NT2/D1 (cell line): ENCODE measurements around the gene RINL.
"Not testable (repeated sequence)": the region's sequence is repeated elsewhere in the genome, so short reads cannot be mapped to it uniquely, and the experiment has no call there.

Experiments
- DNase-seq: peaks from one replicate; pipeline ENCODE4 v3.0.0-alpha.2; 2011; ENCODE audit warnings: low read depth, low spot score
- H3K27me3 ChIP-seq: 2 replicates; pipeline ENCODE4 v1.6.0; 2011; ENCODE audit warnings: mild to moderate bottlenecking; ENCODE audit not compliant: insufficient read length, insufficient read depth
- H3K36me3 ChIP-seq: 2 replicates; pipeline ENCODE4 v1.6.1; 2011; ENCODE audit warnings: mild to moderate bottlenecking, low read length, mixed read lengths; ENCODE audit not compliant: insufficient read depth, insufficient read length
- H3K4me1 ChIP-seq: 2 replicates; pipeline ENCODE4 v1.5.1; 2011; ENCODE audit not compliant: insufficient read depth, insufficient read length
- H3K4me3 ChIP-seq: 2 replicates; pipeline ENCODE4 v1.5.1; 2011; ENCODE audit warnings: low read depth; ENCODE audit not compliant: insufficient read length
- H3K9ac ChIP-seq: 2 replicates; pipeline ENCODE4 v1.6.0; 2011; ENCODE audit warnings: low read depth; ENCODE audit not compliant: insufficient read length
- H3K9me3 ChIP-seq: 2 replicates; pipeline ENCODE4 v1.5.1; 2011; ENCODE audit warnings: mild to moderate bottlenecking, low read length; ENCODE audit not compliant: insufficient read depth
- SUZ12 ChIP-seq: IDR thresholded peaks from 2 replicates; pipeline ENCODE4 v1.6.1; 2011; ENCODE audit not compliant: insufficient read length, insufficient read depth; ENCODE audit errors: extremely low read depth
- YY1 ChIP-seq: IDR thresholded peaks from 2 replicates; pipeline ENCODE4 v1.6.1; 2011; ENCODE audit not compliant: insufficient read length, insufficient read depth
- ZNF274 ChIP-seq: IDR thresholded peaks from 2 replicates; pipeline ENCODE4 v1.6.1; 2011; ENCODE audit warnings: mild to moderate bottlenecking, low read depth, low read length

Gene RINL

GRCh38 chr19:38869160-38869835 is 8.8 kb downstream of the RINL start:
- H3K36me3 ChIP-seq: no peaks in the 10 kb centered on the region
- H3K9ac ChIP-seq: peak overlapping the region; percentile 64
- TF ChIP-seq YY1: no peak
- TF ChIP-seq ZNF274: no peak
- no peaks in the 10 kb centered on the region for H3K9me3 ChIP-seq
- H3K4me1 ChIP-seq: peaks cover 4% of the 10 kb centered on the region
- no peak for DNase-seq
- peaks cover 7% of the 10 kb centered on the region for H3K27me3 ChIP-seq
- H3K4me3 ChIP-seq: peak overlapping the region; percentile 34

DNA sequence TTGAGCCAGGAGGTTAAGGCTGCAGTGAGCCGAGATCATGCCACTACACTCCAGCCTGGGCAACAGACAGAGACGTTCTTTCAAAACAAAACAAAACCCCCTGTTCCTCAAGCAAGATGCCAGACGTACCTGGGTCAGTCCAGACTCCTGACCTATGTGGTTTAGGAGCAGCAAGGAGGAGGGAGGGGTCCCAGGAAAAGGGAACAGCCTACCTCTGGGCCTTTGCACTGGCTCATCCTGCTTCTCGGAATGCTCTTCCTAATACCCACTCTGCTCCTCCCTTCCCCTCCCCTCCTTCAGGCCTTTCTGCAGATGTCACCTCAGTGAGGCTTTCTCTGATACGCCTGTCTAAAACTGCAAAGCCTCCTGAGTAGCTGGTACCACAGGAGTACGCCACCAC is 9.5 kb downstream of the RINL start:
- TF ChIP-seq SUZ12 (no peak), YY1 (no peak), ZNF274 (no peak)
- H3K9me3 ChIP-seq: no peaks in the 10 kb centered on the region
- DNase-seq: no peak

GRCh38 chr19:38867171-38867780 is 10.8 kb downstream of the RINL start:
- DNase-seq: no peak
- Histone ChIP-seq H3K36me3 (no peaks in the 10 kb centered on the region), H3K4me1 (peaks cover 4% of the 10 kb centered on the region), H3K27me3 (peaks cover 7% of the 10 kb centered on the region), H3K4me3 (no peak overlapping the region), H3K9ac (no peak overlapping the region), H3K9me3 (no peaks in the 10 kb centered on the region)
- TF ChIP-seq SUZ12: no peak
- no peak for TF ChIP-seq ZNF274
- TF ChIP-seq YY1: no peak

More for the DNA sequence above, 9.5 kb downstream of the RINL start:
- no peak overlapping the region for H3K9ac ChIP-seq
- H3K27me3 ChIP-seq: peaks cover 7% of the 10 kb centered on the region
- H3K4me1 ChIP-seq: peaks cover 4% of the 10 kb centered on the region
- no peak overlapping the region for H3K4me3 ChIP-seq
- H3K36me3 ChIP-seq: no peaks in the 10 kb centered on the region

DNA sequence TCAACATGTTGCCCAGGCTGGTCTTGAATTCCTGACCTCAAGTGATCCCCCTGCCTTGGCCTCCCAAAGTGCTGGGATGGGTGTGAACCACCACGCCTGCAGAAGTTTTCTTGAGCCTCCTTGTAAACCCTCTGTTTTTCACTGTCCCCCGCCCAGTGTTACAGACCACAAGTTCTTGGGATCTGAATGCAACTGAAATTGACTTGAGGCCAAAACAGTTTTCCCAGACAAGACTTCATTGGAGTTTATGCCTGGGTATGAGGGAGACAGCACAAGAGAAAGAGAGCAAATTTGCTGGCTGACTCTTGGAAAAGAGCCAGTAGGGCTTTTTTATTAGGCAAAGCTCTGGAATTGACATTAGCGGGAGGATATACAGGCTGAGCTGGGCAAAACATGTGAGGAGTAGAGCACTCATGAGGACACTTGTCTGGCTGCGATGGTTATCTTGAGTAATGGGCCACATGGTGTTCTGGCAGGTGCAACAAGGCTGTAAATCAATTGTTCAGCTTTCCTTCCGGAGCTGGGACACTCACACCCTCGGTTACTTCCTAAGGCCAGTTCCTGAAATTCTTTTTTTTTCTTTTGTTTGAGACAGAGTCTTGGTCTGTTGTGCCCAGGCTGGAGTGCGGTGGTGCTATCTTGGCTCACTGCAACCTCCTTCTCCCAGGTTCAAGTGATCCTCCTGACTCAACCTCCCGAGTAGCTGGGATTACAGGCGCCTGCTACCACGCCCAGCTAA is 15.6 kb downstream of the RINL start:
- no peak overlapping the region for H3K4me3 ChIP-seq
- no peaks in the 10 kb centered on the region for H3K9me3 ChIP-seq
- TF ChIP-seq YY1: no peak
- no peak for TF ChIP-seq ZNF274
- no peak for TF ChIP-seq SUZ12
- no peaks in the 10 kb centered on the region for H3K27me3 ChIP-seq
- peaks cover 2% of the 10 kb centered on the region for H3K4me1 ChIP-seq
- H3K36me3 ChIP-seq: no peaks in the 10 kb centered on the region
- H3K9ac ChIP-seq: no peak overlapping the region
- DNase-seq: no peak

DNA sequence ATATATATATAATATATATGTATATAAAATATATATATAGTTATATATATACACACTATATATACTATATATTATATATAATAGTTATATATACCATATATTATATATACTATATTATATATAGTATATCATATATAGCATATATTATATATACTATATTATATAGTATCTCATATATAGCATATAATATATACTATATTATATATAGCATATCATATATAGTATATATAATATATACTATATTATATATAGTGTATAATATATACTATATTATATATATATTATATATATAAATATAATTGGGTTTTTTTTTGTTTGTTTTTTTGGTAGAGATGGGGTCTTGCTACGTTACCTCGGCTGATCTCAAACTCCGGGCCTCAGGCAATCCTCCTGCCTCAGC is 16.7 kb downstream of the RINL start:
- Histone ChIP-seq H3K36me3 (no peaks in the 10 kb centered on the region), H3K9me3 (0 out of 2 replicates have a peak, but pooled peaks cover 6% of the 10 kb centered on the region), H3K9ac (no peak overlapping the region), H3K4me1 (peaks cover 2% of the 10 kb centered on the region), H3K27me3 (no peaks in the 10 kb centered on the region), H3K4me3 (no peak overlapping the region)
- no peak for DNase-seq
- TF ChIP-seq ZNF274 (no peak), YY1 (no peak), SUZ12 (no peak)

- not testable (repeated sequence) for H3K9me3 ChIP-seq, H3K27me3 ChIP-seq, DNase-seq, H3K36me3 ChIP-seq, H3K4me3 ChIP-seq, H3K9ac ChIP-seq, H3K4me1 ChIP-seq
Measured at GRCh38 chr19:38859631-38860204, 18.4 kb downstream of the RINL start.

GRCh38 chr19:38856813-38857212 is 21.3 kb downstream of the RINL start:
- no peak overlapping the region for H3K9ac ChIP-seq
- H3K9me3 ChIP-seq: peaks cover 9% of the 10 kb centered on the region; the same call in 1 of the 2 replicates
- TF ChIP-seq SUZ12 (no peak), ZNF274 (no peak), YY1 (no peak)

DNA sequence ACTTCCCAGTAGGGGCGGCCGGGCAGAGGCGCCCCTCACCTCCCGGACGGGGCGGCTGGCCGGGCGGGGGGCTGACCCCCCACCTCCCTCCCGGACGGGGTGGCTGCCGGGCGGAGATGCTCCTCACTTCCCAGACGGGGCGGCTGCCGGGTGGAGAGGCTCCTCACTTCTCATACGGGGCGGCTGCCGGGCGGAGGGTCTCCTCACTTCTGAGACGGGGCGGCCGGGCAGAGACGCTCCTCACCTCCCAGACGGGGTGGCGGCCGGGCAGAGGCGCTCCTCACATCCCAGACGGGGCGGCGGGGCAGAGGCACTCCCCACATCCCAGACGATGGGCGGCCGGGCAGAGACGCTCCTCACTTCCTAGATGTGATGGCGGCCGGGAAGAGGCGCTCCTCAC is 22.3 kb downstream of the RINL start:
- not testable (repeated sequence) for H3K9me3 ChIP-seq, DNase-seq, H3K9ac ChIP-seq, H3K4me3 ChIP-seq, H3K27me3 ChIP-seq, H3K36me3 ChIP-seq, H3K4me1 ChIP-seq

More at GRCh38 chr19:38856813-38857212, 21.3 kb downstream of the RINL start:
- H3K27me3 ChIP-seq: no peaks in the 10 kb centered on the region
- H3K4me1 ChIP-seq: no peaks in the 10 kb centered on the region
- no peaks in the 10 kb centered on the region for H3K36me3 ChIP-seq
- no peak for DNase-seq
- H3K4me3 ChIP-seq: no peak overlapping the region

GRCh38 chr19:38854961-38855360 is 23.1 kb downstream of the RINL start:
- not testable (repeated sequence) for H3K4me1 ChIP-seq, H3K9ac ChIP-seq, H3K27me3 ChIP-seq, H3K4me3 ChIP-seq, H3K36me3 ChIP-seq, DNase-seq, H3K9me3 ChIP-seq
